Naive B cell (primary cell): ENCODE results near the gene LRRC8A. TPM values are rescaled to one million over a fixed set of nuclear protein-coding genes. Genes with fewer than 3 reads are reported as not detected.
"Not testable (repeated sequence)": the region's sequence is repeated elsewhere in the genome, so short reads cannot be mapped to it uniquely, and the experiment has no call there.

Source experiments
- ATAC-seq, 2 donors: fragments of 150-1000 bp; cut with Tn5 transposase; 2 replicates each; pipeline ENCODE4 v1.10.0; 2021; ENCODE audit warnings: low read depth in 2 of 2, mild to moderate bottlenecking in 2 of 2, moderate library complexity in 2 of 2
- DNase-seq: peaks from one replicate; pipeline ENCODE4 v3.0.0; 2022
- H3K27ac Mint-ChIP-seq, 6 donors: one replicate each; pipeline ENCODE4 v1.8.0; 2020 to 2022; ENCODE audit warnings: mild to moderate bottlenecking in 6 of 6, mixed read lengths in 6 of 6, moderate library complexity in 5 of 6, inconsistent platforms in 2 of 6
- H3K27me3 Mint-ChIP-seq, 3 donors: one replicate each; pipeline ENCODE4 v1.8.0; 2021 to 2022; ENCODE audit warnings: mixed read lengths in 3 of 3, mild to moderate bottlenecking in 1 of 3
- H3K36me3 Mint-ChIP-seq, 2 donors: one replicate each; pipeline ENCODE4 v1.8.0; 2020 to 2022; ENCODE audit warnings: mixed read lengths in 2 of 2, inconsistent platforms in 1 of 2, mild to moderate bottlenecking in 1 of 2
- H3K4me1 Mint-ChIP-seq, 3 donors: one replicate each; pipeline ENCODE4 v1.8.0; 2020 to 2022; ENCODE audit warnings: mixed read lengths in 3 of 3, inconsistent platforms in 1 of 3, mild to moderate bottlenecking in 1 of 3, moderate library complexity in 1 of 3
- H3K4me3 Mint-ChIP-seq, 8 donors: one replicate each; pipeline ENCODE4 v1.8.0; 2020 to 2022; ENCODE audit warnings: mild to moderate bottlenecking in 8 of 8, mixed read lengths in 8 of 8, moderate library complexity in 8 of 8, inconsistent platforms in 2 of 8
- H3K9me3 Mint-ChIP-seq, 7 donors: one replicate each; pipeline ENCODE4 v1.8.0; 2020 to 2022; ENCODE audit warnings: mixed read lengths in 7 of 7, mild to moderate bottlenecking in 5 of 7, inconsistent platforms in 2 of 7, moderate library complexity in 1 of 7
- polyA plus RNA-seq, 6 donors: library from polyadenylated mRNA; unstranded; fragments of 300-500 nt; fragmentation: Illumina TruSeq; gene quantifications; one replicate each; pipeline ENCODE4 v1.2.3, GENCODE V29; 2021; ENCODE audit warnings: low read depth in 6 of 6

The LRRC8A gene
- 10 to 100 TPM in 5 of 6 donors, 1 to 10 TPM in 1; 8.7 to 25.5 (median 14.6) TPM for polyA plus RNA-seq

- no peaks in the 10 kb centered on the region for H3K27me3 Mint-ChIP-seq
- DNase-seq (peak; percentile 97), ATAC-seq (peak; percentile 92 to 94)
- H3K4me1 Mint-ChIP-seq = peaks cover 41 to 60% (median 48%) of the 10 kb centered on the region in 3 donors
- H3K27ac Mint-ChIP-seq = peak within 1 kb of the TSS; percentile 95 to 99 (median 97)
- peak within 1 kb of the TSS; percentile 90 to 100 (median 98) for H3K4me3 Mint-ChIP-seq
- H3K9me3 Mint-ChIP-seq = no peaks in the 10 kb centered on the region
- H3K36me3 Mint-ChIP-seq = peaks cover 0 to 15% of the 10 kb centered on the region in 2 donors
These were observed at the start of gene LRRC8A, which contains the start of gene KYAT1 for GRCh38 chr9:128881884-128882676. Gene LRRC8A (plus strand): TSS chr9:128882133. CDS start chr9:128907165, 25,032 bp downstream. Gene KYAT1 (minus strand): TSS chr9:128881950. CDS start chr9:128845405, 36,545 bp downstream.

DNA sequence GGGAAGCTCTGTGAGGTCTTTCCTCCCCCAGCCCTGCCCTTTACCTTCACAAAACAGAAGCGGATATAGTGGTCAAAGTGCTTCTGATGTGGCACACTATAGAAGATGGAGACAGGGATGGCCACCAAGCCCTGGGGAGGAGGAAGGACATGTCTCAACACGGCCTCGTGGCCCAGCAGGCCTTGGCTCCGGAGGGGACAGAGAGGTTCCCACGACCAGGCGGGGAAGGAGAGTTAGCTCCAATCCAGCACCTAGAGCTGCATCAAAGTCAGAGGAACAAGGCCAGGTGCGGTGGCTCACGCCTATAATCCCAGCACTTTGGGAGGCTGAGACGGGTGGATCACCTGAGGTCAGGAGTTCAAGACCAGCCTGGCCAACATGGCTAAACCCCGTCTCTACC lies 48.2 kb upstream of the LRRC8A start:
- Mint-ChIP-seq H3K4me1 (peaks cover 11 to 17% (median 13%) of the 10 kb centered on the region in 3 donors), H3K27ac (no peak overlapping the region)
- no peak for DNase-seq

DNA sequence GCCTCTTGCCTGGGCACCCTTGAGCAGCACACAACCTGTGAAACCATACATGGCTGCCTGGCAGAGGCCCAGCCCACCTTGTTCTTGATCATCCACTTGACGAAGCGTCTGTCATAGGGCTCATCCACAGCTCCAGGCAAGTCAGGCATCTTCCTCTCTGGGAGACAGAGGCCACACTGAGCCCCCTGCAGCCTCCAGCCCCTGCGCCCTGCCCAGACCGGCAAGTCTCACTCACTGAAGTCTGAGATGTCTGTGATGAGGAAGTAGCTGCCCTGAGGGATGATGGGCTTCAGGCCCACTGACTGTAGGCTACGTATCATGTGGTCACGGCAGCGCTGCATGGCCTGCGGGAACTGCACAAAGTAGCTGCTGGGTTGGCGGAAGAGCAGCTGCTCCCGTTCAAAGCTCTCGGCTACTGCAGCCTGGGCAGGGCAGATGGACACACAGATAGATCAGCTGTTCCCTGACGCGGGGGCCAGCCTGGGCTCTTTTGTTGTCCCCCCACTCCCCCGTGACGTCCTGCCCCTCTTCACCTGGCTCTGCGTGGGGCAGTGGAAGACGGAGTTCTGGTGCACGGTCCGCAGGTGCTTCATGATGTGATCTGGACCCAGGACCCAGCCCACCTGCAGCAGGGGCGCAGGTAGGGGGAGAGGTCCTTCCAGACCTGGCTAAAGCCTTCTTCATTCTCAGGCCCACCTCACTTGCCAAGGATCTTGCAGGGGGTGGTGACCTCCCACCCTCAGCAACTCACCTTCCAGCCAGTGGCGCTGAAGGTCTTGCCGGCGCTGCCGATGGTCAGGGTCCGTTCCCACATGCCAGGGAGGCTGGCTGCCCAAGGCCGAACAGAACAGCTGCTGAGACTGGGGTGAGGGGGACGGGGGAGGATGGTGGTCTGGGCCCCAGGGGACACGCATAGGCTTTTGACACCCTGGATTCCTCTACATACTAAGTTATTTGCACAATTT lies 46.4 kb upstream of the LRRC8A start:
- DNase-seq (no peak), ATAC-seq (no peak)
- no peak overlapping the region for H3K4me3 Mint-ChIP-seq
- no peaks in the 10 kb centered on the region for H3K4me1 Mint-ChIP-seq
- peak overlapping the region in 1 of 6 donors; percentile 51 for H3K27ac Mint-ChIP-seq
- H3K27me3 Mint-ChIP-seq = no peaks in the 10 kb centered on the region
- peaks cover 0 to 8% of the 10 kb centered on the region in 2 donors for H3K36me3 Mint-ChIP-seq
- no peaks in the 10 kb centered on the region for H3K9me3 Mint-ChIP-seq

More for the DNA sequence above, 48.2 kb upstream of the LRRC8A start:
- ATAC-seq = no peak
- Mint-ChIP-seq H3K27me3 (no peaks in the 10 kb centered on the region), H3K4me3 (no peak overlapping the region), H3K36me3 (peaks cover 0 to 8% of the 10 kb centered on the region in 2 donors), H3K9me3 (no peaks in the 10 kb centered on the region)

GRCh38 chr9:128836509-128837145 lies 45.3 kb upstream of the LRRC8A start:
- no peak overlapping the region for H3K27ac Mint-ChIP-seq
- H3K9me3 Mint-ChIP-seq = no peaks in the 10 kb centered on the region
- ATAC-seq = no peak
- no peak for DNase-seq
- H3K4me3 Mint-ChIP-seq = no peak overlapping the region
- no peaks in the 10 kb centered on the region for H3K27me3 Mint-ChIP-seq
- peaks cover 0 to 3% (median 0%) of the 10 kb centered on the region in 3 donors for H3K4me1 Mint-ChIP-seq
- peaks cover 0 to 8% of the 10 kb centered on the region in 2 donors for H3K36me3 Mint-ChIP-seq

GRCh38 chr9:128838338-128838737 lies 43.6 kb upstream of the LRRC8A start:
- Mint-ChIP-seq H3K27me3 (no peaks in the 10 kb centered on the region), H3K4me1 (peaks cover 0 to 6% (median 0%) of the 10 kb centered on the region in 3 donors), H3K27ac (peak overlapping the region in 1 of 6 donors; percentile 82), H3K36me3 (peaks cover 4 to 8% of the 10 kb centered on the region in 2 donors), H3K4me3 (no peak overlapping the region), H3K9me3 (no peaks in the 10 kb centered on the region)
- DNase-seq = no peak
- ATAC-seq = no peak

GRCh38 chr9:128840524-128840923 lies 41.4 kb upstream of the LRRC8A start:
- Mint-ChIP-seq H3K27me3 (no peaks in the 10 kb centered on the region), H3K4me1 (peaks cover 0 to 6% (median 0%) of the 10 kb centered on the region in 3 donors), H3K9me3 (no peaks in the 10 kb centered on the region), H3K27ac (no peak overlapping the region), H3K4me3 (peak overlapping the region in 1 of 8 donors; percentile 35), H3K36me3 (peaks cover 4 to 8% of the 10 kb centered on the region in 2 donors)
- ATAC-seq (no peak), DNase-seq (no peak)

DNA sequence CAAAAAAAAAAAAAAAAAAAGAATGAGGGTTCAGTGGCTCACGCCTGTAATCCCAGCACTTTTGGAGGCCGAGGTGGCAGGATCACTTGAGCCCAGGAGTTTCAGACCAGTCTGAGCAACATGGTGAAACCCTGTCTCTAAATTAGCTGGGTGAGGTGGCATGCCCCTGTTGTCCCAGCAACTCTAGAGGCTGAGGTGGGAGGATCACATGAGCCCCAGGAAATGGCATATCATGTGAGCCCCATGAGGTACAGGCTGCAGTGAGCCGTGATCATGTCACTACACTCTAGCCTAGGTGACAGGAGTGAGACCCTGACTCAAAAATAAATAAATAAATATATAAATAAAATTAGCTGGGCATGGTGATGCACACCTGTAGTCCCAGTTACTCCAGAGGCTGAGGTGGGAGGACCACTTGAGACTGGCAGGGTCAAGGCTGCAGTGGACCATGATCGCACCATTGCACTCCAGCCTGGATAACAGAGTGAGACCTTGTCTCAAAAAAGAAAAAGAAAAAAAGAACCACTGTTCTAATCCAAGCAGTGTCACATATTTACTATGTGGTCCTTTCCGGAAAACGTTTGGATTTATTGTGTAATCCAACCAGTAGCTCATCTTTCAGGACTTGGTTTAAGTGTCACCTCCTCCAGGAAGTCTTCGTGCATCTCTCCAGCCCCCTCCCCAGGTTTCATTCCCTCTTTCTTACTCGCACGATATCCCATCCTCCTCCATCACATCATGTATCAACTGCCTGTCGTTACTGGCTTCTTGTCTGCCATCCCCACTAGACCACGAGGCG lies 40.0 kb upstream of the LRRC8A start:
- H3K27me3 Mint-ChIP-seq = no peaks in the 10 kb centered on the region
- no peak overlapping the region for H3K27ac Mint-ChIP-seq
- peaks cover 0 to 6% (median 0%) of the 10 kb centered on the region in 3 donors for H3K4me1 Mint-ChIP-seq
- peaks cover 4 to 8% of the 10 kb centered on the region in 2 donors for H3K36me3 Mint-ChIP-seq
- DNase-seq (no peak), ATAC-seq (no peak)
- H3K9me3 Mint-ChIP-seq = no peaks in the 10 kb centered on the region
- H3K4me3 Mint-ChIP-seq = no peak overlapping the region

- ATAC-seq, DNase-seq, H3K27ac Mint-ChIP-seq, H3K9me3 Mint-ChIP-seq, H3K4me1 Mint-ChIP-seq, H3K4me3 Mint-ChIP-seq, H3K27me3 Mint-ChIP-seq, H3K36me3 Mint-ChIP-seq: not testable (repeated sequence)
These were observed 38.8 kb upstream of the LRRC8A start for GRCh38 chr9:128843171-128843570.

- H3K27me3 Mint-ChIP-seq = no peaks in the 10 kb centered on the region
- H3K4me3 Mint-ChIP-seq = peak overlapping the region in 1 of 8 donors; percentile 18
- DNase-seq (no peak), ATAC-seq (no peak)
- peaks cover 0 to 6% (median 4%) of the 10 kb centered on the region in 3 donors for H3K4me1 Mint-ChIP-seq
- H3K9me3 Mint-ChIP-seq = peaks cover 0 to 16% (median 5%) of the 10 kb centered on the region in 7 donors
- H3K27ac Mint-ChIP-seq = peak overlapping the region in 2 of 6 donors; percentile 22 to 42
- H3K36me3 Mint-ChIP-seq = peaks cover 5 to 11% of the 10 kb centered on the region in 2 donors
These were observed 36.6 kb upstream of the LRRC8A start for GRCh38 chr9:128845186-128845931.

DNA sequence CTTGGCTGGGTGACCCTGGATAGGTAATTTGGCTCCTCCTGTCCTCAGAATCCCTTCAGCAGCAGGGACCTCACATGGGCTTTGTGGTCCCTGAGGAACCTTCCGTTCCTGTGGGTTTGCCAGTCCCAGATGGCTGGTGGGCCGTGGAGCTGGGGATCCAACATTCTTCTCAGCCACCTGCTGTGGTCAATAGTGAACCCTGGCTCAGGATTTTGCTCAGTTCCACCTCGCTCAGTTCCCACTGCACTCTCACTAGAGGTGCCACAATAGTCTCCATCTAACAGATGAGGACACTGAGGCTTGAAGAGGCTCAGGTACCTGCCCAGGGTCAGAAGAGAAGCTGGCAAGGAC lies 35.3 kb upstream of the LRRC8A start:
- ATAC-seq (no peak), DNase-seq (no peak)
- Mint-ChIP-seq H3K4me1 (peaks cover 0 to 4% (median 4%) of the 10 kb centered on the region in 3 donors), H3K36me3 (peaks cover 18 to 24% of the 10 kb centered on the region in 2 donors), H3K27ac (no peak overlapping the region), H3K4me3 (no peak overlapping the region), H3K27me3 (no peaks in the 10 kb centered on the region), H3K9me3 (peaks cover 4 to 29% (median 13%) of the 10 kb centered on the region in 7 donors)

DNA sequence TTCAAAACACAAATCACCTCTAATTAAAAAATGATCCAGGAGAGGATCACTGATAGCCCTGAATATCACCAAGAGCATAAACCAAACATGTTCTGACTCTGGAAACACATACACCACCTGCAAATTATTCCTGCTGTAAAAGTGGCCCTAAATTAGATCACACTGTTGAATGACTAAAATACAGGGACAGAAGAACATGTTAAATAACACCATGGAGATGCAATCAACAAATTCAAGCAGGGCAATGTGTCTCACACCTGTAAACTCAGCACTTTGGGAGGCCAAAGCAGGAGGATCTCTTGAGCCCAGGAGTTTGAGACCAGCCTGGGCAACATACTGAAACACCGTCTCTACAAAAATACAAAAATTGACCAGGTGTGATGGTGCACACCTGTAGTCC lies 34.1 kb upstream of the LRRC8A start:
- Mint-ChIP-seq H3K4me1 (peaks cover 0 to 4% (median 0%) of the 10 kb centered on the region in 3 donors), H3K27ac (peak overlapping the region in 1 of 6 donors; percentile 7), H3K36me3 (peaks cover 14 to 26% of the 10 kb centered on the region in 2 donors), H3K4me3 (no peak overlapping the region), H3K27me3 (no peaks in the 10 kb centered on the region), H3K9me3 (peaks cover 4 to 29% (median 14%) of the 10 kb centered on the region in 7 donors)
- ATAC-seq (no peak), DNase-seq (no peak)

DNA sequence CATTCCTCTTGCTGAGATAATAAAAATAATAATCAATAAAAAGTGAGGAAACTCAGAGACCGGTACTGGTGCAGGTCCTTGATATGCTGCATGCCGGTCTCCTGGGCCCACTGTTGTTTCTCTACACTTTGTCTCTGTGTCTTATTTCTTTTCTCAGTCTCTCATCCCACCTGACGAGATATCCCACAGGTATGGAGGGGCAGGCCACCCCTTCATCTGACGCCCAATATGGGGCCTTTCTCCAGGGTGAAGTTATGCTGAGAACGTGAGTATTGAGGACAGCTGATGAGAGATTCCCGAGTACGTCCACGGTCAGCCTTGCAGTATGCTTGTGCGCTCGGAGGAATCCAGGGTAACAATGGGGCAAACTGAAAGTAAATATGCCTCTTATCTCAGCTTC lies 30.9 kb upstream of the LRRC8A start:
- H3K27me3 Mint-ChIP-seq, DNase-seq, ATAC-seq, H3K27ac Mint-ChIP-seq, H3K4me1 Mint-ChIP-seq: not testable (repeated sequence)
- H3K9me3 Mint-ChIP-seq = peaks cover 4 to 29% (median 14%) of the 10 kb centered on the region in 7 donors
- peak overlapping the region in 1 of 8 donors; percentile 54 for H3K4me3 Mint-ChIP-seq
- H3K36me3 Mint-ChIP-seq = peaks cover 14 to 26% of the 10 kb centered on the region in 2 donors
